Body of pancreas (tissue), 4 donors: ENCODE data around the gene GDPD5. TPM values are rescaled to one million over a fixed set of nuclear protein-coding genes. Genes with fewer than 3 reads are reported as not detected.
A peak's percentile ranks its signal among the peaks of the same experiment; 100 is the strongest.

Source experiments
- ATAC-seq: fragments of 150-250 bp; one replicate; pipeline ENCODE4 v1.9.1; 2016
- DNase-seq, 4 donors: peaks; one replicate each; pipeline ENCODE4 v3.0.0-alpha.2; 2019
- H3K27ac ChIP-seq, 4 donors: fragments of 200-600 bp; sonication (generic); 1 replicate in 3 of 4; 2 replicates in 1 of 4; pipeline versions ENCODE4 v1.5.1 to v1.6.1; 2016 to 2019; ENCODE audit warnings: mild to moderate bottlenecking in 1 of 4, mixed read lengths in 1 of 4, moderate library complexity in 1 of 4
- H3K27me3 ChIP-seq, 2 donors: fragments of 200-600 bp; sonication (generic); one replicate each; pipeline ENCODE4 v1.6.0; 2016; ENCODE audit warnings: mild to moderate bottlenecking in 1 of 2
- H3K36me3 ChIP-seq, 2 donors: fragments of 200-600 bp; sonication (generic); replicated peaks in 1 of 2; 2 replicates each; pipeline ENCODE4 v1.5.1; 2016; ENCODE audit warnings: low read depth in 2 of 2; ENCODE audit not compliant: insufficient read depth in 1 of 2
- H3K4me1 ChIP-seq: fragments of 200-600 bp; sonication (generic); one replicate; pipeline ENCODE4 v1.6.0; 2016
- H3K4me3 ChIP-seq, 2 donors: fragments of 200-600 bp; sonication (generic); 1 replicate in 1 of 2; 2 replicates in 1 of 2; pipeline ENCODE4 v1.5.1; 2016 to 2019
- H3K9me3 ChIP-seq, 3 donors: fragments of 200-600 bp; sonication (generic); 1 replicate in 2 of 3; 2 replicates in 1 of 3; pipeline ENCODE4 v1.5.1; 2016
- CTCF ChIP-seq, 7 experiments: fragments of 450-650 bp in 4 of 7; fragments of 200-600 bp in 3 of 7; sonication (generic) in 3 of 7; IDR thresholded peaks; one replicate each; pipeline ENCODE4 v1.5.1; 2016 to 2019; ENCODE audit warnings: antibody characterized with exemption in 7 of 7
- POLR2A ChIP-seq, 3 donors: fragments of 450-650 bp; IDR thresholded peaks; one replicate each; pipeline ENCODE4 v1.6.1; 2016; ENCODE audit warnings: antibody characterized with exemption in 3 of 3, mild to moderate bottlenecking in 2 of 3
- WGBS, 2 donors: methylation state at CpG; one replicate each; pipeline ENCODE4 v1.1.5; 2017; 5-methylcytosine and 5-hydroxymethylcytosine counted together
- intact Hi-C: fragments of 100-400 bp; cut with DNase I; formaldehyde crosslinking; loops from one replicate; pipeline ENCODE4 v1.15.1; 2023
- total RNA-seq, 2 donors: library from RNA; depleted of rRNA; stranded (reverse); fragments of >200 nt; gene quantifications; one replicate each; pipeline ENCODE4 v1.1.0, GENCODE V29; 2016

Gene GDPD5
- 10 to 100 TPM; 29.6 to 73.2 TPM for total RNA-seq

- H3K36me3 ChIP-seq: no peaks in the 10 kb centered on the region
- H3K27ac ChIP-seq: peak within 1 kb of the TSS in 2 of 4 donors; percentile 32 to 77
- intact Hi-C loops: no loop called here
- H3K27me3 ChIP-seq: no peaks in the 10 kb centered on the region
- H3K4me1 ChIP-seq: peaks cover 46% of the 10 kb centered on the region
- TF ChIP-seq CTCF (IDR thresholded peaks at IDR 0.05) (peak; percentile 27 to 88 (median 62)), POLR2A (IDR thresholded peaks at IDR 0.05) (peak; percentile 42 to 67 (median 53))
- DNase-seq (peak; percentile 81 to 85 (median 84)), ATAC-seq (peak; percentile 93)
- no peaks in the 10 kb centered on the region for H3K9me3 ChIP-seq
- WGBS, 2 donors: 0 to 1% methylated on average over 4 to 86 of the region's 99 CpGs
- peak within 1 kb of the TSS; percentile 50 to 78 for H3K4me3 ChIP-seq
Measured at GRCh38 chr11:75525433-75526191, at the start of gene GDPD5. GDPD5 (minus strand) TSS chr11:75525941; CDS start chr11:75477735, 48,206 bp downstream.

- 63 to 69% methylated on average over 10 to 12 of the region's 12 CpGs for WGBS, 2 donors
- Histone ChIP-seq H3K4me1 (no peaks in the 10 kb centered on the region), H3K27me3 (no peaks in the 10 kb centered on the region), H3K9me3 (no peaks in the 10 kb centered on the region), H3K27ac (no peak overlapping the region), H3K4me3 (no peak overlapping the region), H3K36me3 (peaks cover 9 to 15% of the 10 kb centered on the region in 2 donors)
- intact Hi-C loops: no loop called here
- DNase-seq (no peak), ATAC-seq (no peak)
- no peak for TF ChIP-seq POLR2A (IDR thresholded peaks at IDR 0.05)
- no peak for TF ChIP-seq CTCF (IDR thresholded peaks at IDR 0.05)
Measured at GRCh38 chr11:75574698-75575602, 49.2 kb upstream of the GDPD5 start.

GRCh38 chr11:75572744-75573143 is 47.0 kb upstream of the GDPD5 start:
- WGBS, 2 donors: 64 to 65% methylated on average over 8 of the region's 8 CpGs
- no peak for DNase-seq
- peaks cover 9 to 25% of the 10 kb centered on the region in 2 donors for H3K36me3 ChIP-seq

GRCh38 chr11:75571625-75572024 is 45.9 kb upstream of the GDPD5 start:
- 84 to 92% methylated on average over 11 of the region's 14 CpGs for WGBS, 2 donors
- H3K9me3 ChIP-seq: no peaks in the 10 kb centered on the region
- H3K27me3 ChIP-seq: no peaks in the 10 kb centered on the region
- H3K4me3 ChIP-seq: no peak overlapping the region
- TF ChIP-seq POLR2A (IDR thresholded peaks at IDR 0.05) (no peak), CTCF (IDR thresholded peaks at IDR 0.05) (no peak)
- H3K27ac ChIP-seq: no peak overlapping the region
- DNase-seq: no peak
- intact Hi-C loops: no loop called here
- no peaks in the 10 kb centered on the region for H3K4me1 ChIP-seq
- no peak for ATAC-seq
- H3K36me3 ChIP-seq: peaks cover 9 to 26% of the 10 kb centered on the region in 2 donors

More at GRCh38 chr11:75572744-75573143, 47.0 kb upstream of the GDPD5 start:
- no peaks in the 10 kb centered on the region for H3K4me1 ChIP-seq
- no peaks in the 10 kb centered on the region for H3K9me3 ChIP-seq
- H3K27ac ChIP-seq: no peak overlapping the region
- intact Hi-C loops: no loop called here
- ATAC-seq: no peak
- H3K4me3 ChIP-seq: no peak overlapping the region
- TF ChIP-seq CTCF (IDR thresholded peaks at IDR 0.05): no peak
- no peak for TF ChIP-seq POLR2A (IDR thresholded peaks at IDR 0.05)
- H3K27me3 ChIP-seq: no peaks in the 10 kb centered on the region
